Measurements from ENCODE around the gene KDM4B. TPM values are rescaled to one million over a fixed set of nuclear protein-coding genes. Genes with fewer than 3 reads are reported as not detected.

The KDM4B gene
- total and polyA plus RNA-seq, 2 donors (not counting 1 experiment from before 2014, with no cell fraction given), result 75.5 to 205 TPM

DNA sequence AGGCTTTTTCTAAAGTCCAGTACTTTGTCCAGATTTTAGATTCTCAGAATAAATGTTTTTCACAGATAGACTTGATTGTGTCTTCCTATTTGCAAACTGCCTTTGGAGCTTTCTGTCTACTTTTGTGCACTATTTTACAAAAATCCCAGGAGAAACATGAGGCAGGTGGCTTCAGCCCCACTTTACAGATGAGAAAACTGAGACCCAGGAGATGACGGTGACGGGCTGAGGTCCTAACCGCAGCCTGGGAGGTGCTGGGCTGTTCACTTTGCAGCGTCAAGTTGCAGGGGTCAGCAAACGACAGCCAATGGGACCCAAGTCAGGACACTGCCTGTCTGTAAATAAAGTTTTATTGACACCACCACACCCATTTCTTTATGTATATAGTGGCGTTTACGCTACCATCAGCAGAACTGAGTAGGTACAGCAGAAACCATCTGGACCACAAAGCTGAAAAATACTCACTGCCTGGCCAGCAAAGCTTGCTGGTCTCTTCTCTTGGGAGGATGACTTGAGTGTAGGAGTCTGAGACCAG is 6.8 kb upstream of the KDM4B start:
- peaks cover 2% of the 10 kb centered on the region for H3K4me1 Mint-ChIP-seq
- no peak overlapping the region for H3K4me3 ChIP-seq (ENCODE audit: control extremely low read depth in 1 of 5, extremely low read depth in 1 of 5, insufficient read depth in 1 of 5, low read depth in 2 of 5, low read length in 4 of 5)
- no peak overlapping the region for H3K9ac ChIP-seq (ENCODE audit: low read length)
- TF ChIP-seq, protein P1, sequence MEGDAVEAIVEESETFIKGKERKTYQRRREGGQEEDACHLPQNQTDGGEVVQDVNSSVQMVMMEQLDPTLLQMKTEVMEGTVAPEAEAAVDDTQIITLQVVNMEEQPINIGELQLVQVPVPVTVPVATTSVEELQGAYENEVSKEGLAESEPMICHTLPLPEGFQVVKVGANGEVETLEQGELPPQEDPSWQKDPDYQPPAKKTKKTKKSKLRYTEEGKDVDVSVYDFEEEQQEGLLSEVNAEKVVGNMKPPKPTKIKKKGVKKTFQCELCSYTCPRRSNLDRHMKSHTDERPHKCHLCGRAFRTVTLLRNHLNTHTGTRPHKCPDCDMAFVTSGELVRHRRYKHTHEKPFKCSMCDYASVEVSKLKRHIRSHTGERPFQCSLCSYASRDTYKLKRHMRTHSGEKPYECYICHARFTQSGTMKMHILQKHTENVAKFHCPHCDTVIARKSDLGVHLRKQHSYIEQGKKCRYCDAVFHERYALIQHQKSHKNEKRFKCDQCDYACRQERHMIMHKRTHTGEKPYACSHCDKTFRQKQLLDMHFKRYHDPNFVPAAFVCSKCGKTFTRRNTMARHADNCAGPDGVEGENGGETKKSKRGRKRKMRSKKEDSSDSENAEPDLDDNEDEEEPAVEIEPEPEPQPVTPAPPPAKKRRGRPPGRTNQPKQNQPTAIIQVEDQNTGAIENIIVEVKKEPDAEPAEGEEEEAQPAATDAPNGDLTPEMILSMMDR (IDR thresholded peaks at IDR 0.05), result no peak
- no peak for TF ChIP-seq EZH2 (IDR thresholded peaks at IDR 0.05; ENCODE audit: borderline replicate concordance, insufficient read depth, low read depth, low read length, poor library complexity, severe bottlenecking)
- no peak overlapping the region for H3K27ac Mint-ChIP-seq
- ATAC-seq (ENCODE audit: low read depth) (no peak), DNase-seq (no peak)
- H3K27me3 ChIP-seq (replicated peaks in 1 of 4; ENCODE audit: control extremely low read depth in 1 of 4, control insufficient read depth in 3 of 4, insufficient read depth in 4 of 4, low read length in 3 of 4), result no peaks in the 10 kb centered on the region
- WGBS (ENCODE audit: insufficient coverage), result 100% methylated on average over 2 of the region's 7 CpGs
- H3K9me3 ChIP-seq (ENCODE audit: control extremely low read depth in 1 of 3, control insufficient read depth in 2 of 3, insufficient read depth in 1 of 3, low read length in 2 of 3), result no peaks in the 10 kb centered on the region
- no peaks in the 10 kb centered on the region for H3K4me1 ChIP-seq (ENCODE audit: control insufficient read depth in 2 of 2, insufficient read depth in 2 of 2, low read length in 2 of 2)
- ChIA-PET CTCF (interaction anchor here (1.0 kb wide), 1 partner anchor 50 kb away, joined by 3 read pairs; no protein-coding TSS in a partner anchor), POLR2A (no interaction called here)
- no peaks in the 10 kb centered on the region for H4K20me1 ChIP-seq (ENCODE audit: control insufficient read depth, insufficient read depth, low read length, poor library complexity, severe bottlenecking)
- intact Hi-C loops (cut with micrococcal nuclease), result no loop called here
- no peak overlapping the region for H3K4me3 Mint-ChIP-seq
- H3K27me3 Mint-ChIP-seq, result no peaks in the 10 kb centered on the region
- no peaks in the 10 kb centered on the region for H3K79me2 ChIP-seq (ENCODE audit: control insufficient read depth, insufficient read depth, low read length)
- H3K36me3 ChIP-seq (replicated peaks in 1 of 2; ENCODE audit: control extremely low read depth in 1 of 2, control insufficient read depth in 1 of 2, extremely low read depth in 1 of 2, insufficient read depth in 2 of 2, low read length in 1 of 2), result no peaks in the 10 kb centered on the region
- H3K9me3 Mint-ChIP-seq (ENCODE audit: insufficient read depth), result no peaks in the 10 kb centered on the region
- H2AFZ ChIP-seq (ENCODE audit: insufficient read depth, low read depth, low read length, poor library complexity, severe bottlenecking), result no peak overlapping the region
- no peak overlapping the region for H3K27ac ChIP-seq (ENCODE audit: low read length in 2 of 2)
- H3K4me2 ChIP-seq (replicated peaks; ENCODE audit: low read depth, low read length, poor library complexity, severe bottlenecking), result no peak overlapping the region

DNA sequence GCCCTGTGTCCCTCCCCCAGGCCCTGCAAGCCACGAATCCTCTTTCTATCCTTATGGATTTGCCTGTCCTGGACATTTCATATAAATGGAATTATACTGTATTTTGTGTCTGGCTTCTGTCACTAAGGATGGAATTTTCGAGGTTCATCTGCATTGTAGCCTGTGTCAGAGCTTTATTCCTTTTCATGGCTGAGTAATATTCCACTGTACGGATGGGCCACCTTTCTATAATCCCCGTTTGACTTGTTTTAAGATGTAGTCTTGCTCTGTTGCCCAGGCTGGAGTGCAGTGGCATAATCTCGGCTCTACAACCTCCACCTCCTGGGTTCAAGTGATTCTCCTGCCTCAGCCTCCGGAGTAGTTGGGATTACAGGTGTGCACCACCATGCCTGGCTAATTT is 3.9 kb upstream of the KDM4B start:
- TF ChIP-seq, protein P1 (IDR thresholded peaks at IDR 0.05), result no peak
- no peak for TF ChIP-seq EZH2 (IDR thresholded peaks at IDR 0.05; ENCODE audit: borderline replicate concordance, insufficient read depth, low read depth, low read length, poor library complexity, severe bottlenecking)
- DNase-seq, result no peak
- ChIA-PET POLR2A (interaction anchor here (0.6 kb wide), 1 partner anchor 96 kb away, joined by 6 read pairs; no protein-coding TSS in a partner anchor), CTCF (no interaction called here)
- no peaks in the 10 kb centered on the region for H3K27me3 ChIP-seq (replicated peaks in 1 of 4; ENCODE audit: control extremely low read depth in 1 of 4, control insufficient read depth in 3 of 4, insufficient read depth in 4 of 4, low read length in 3 of 4)
- no peak overlapping the region for H3K4me3 Mint-ChIP-seq
- H3K79me2 ChIP-seq (ENCODE audit: control insufficient read depth, insufficient read depth, low read length), result peaks cover 7% of the 10 kb centered on the region
- H3K9me3 ChIP-seq (ENCODE audit: control extremely low read depth in 1 of 3, control insufficient read depth in 2 of 3, insufficient read depth in 1 of 3, low read length in 2 of 3), result no peaks in the 10 kb centered on the region
- no peak overlapping the region for H3K4me3 ChIP-seq (ENCODE audit: control extremely low read depth in 1 of 5, extremely low read depth in 1 of 5, insufficient read depth in 1 of 5, low read depth in 2 of 5, low read length in 4 of 5)
- no peaks in the 10 kb centered on the region for H3K36me3 ChIP-seq (replicated peaks in 1 of 2; ENCODE audit: control extremely low read depth in 1 of 2, control insufficient read depth in 1 of 2, extremely low read depth in 1 of 2, insufficient read depth in 2 of 2, low read length in 1 of 2)
- no peak overlapping the region for H3K27ac Mint-ChIP-seq
- H4K20me1 ChIP-seq (ENCODE audit: control insufficient read depth, insufficient read depth, low read length, poor library complexity, severe bottlenecking), result peaks cover 7% of the 10 kb centered on the region
- H3K27me3 Mint-ChIP-seq, result no peaks in the 10 kb centered on the region
- intact Hi-C loops (cut with micrococcal nuclease), result loop anchor here (5.0 kb wide), 1 partner anchor 937 kb away; the partner anchor contains the start of genes NDUFA11 and VMAC
- H3K4me1 ChIP-seq (ENCODE audit: control insufficient read depth in 2 of 2, insufficient read depth in 2 of 2, low read length in 2 of 2), result peaks cover 10 to 15% of the 10 kb centered on the region in 2 donors
- H2AFZ ChIP-seq (ENCODE audit: insufficient read depth, low read depth, low read length, poor library complexity, severe bottlenecking), result no peak overlapping the region
- H3K9me3 Mint-ChIP-seq (ENCODE audit: insufficient read depth), result no peaks in the 10 kb centered on the region
- H3K9ac ChIP-seq (ENCODE audit: low read length), result no peak overlapping the region
- 100% methylated on average over 3 of the region's 6 CpGs for WGBS (ENCODE audit: insufficient coverage)
- H3K27ac ChIP-seq (ENCODE audit: low read length in 2 of 2), result no peak overlapping the region
- H3K4me2 ChIP-seq (replicated peaks; ENCODE audit: low read depth, low read length, poor library complexity, severe bottlenecking), result no peak overlapping the region
- no peak for ATAC-seq (ENCODE audit: low read depth)
- H3K4me1 Mint-ChIP-seq, result peaks cover 9% of the 10 kb centered on the region

Measured in B cell (primary cell).